GM21619 (cell line): Measurements from ENCODE around the gene CDX2.

Experiments used
- ATAC-seq: cut with Tn5 transposase; IDR thresholded peaks from one replicate; pipeline ENCODE4 v1.9.1; 2021; ENCODE audit not compliant: unreplicated experiment

CDX2 gene

GRCh38 chr13:27979001-27979643 is 10.0 kb upstream of the CDX2 start:
- ATAC-seq = no peak

DNA sequence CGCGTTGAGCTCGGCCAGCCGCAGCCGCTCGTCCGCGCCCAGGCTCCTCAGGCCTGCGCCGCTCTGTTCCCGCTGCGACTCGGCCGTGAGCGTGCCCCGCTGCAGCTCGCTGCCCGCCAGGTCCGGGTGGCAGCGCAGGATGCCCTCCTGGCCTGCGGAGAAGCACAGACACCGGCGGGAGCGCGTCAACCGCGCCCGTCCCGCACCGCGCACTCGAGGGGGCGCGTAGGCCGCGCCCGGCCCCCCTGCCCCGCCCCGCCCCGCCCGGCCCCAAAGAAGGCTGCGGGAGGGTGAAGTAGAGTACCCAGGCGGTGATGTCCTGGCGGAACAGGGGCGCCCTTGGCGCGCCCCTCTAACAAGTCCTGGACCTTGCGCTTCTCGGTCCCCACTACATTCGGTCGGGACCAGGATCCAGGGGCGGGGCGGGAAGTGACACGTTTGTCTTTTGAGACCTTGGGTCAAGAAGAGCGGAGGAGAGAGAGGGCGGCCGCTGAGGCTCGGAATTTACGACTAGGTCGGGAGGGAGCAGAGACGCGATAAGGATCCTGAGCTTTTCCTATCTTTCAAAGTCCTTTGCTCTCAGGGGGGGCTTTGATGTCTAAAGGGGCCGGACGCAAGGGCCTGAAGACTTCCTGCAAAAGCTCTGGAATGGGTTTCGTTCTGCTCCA is 9.3 kb upstream of the CDX2 start:
- no peak for ATAC-seq

- no peak for ATAC-seq
These were observed 8.6 kb upstream of the CDX2 start for GRCh38 chr13:27977476-27978300.

DNA sequence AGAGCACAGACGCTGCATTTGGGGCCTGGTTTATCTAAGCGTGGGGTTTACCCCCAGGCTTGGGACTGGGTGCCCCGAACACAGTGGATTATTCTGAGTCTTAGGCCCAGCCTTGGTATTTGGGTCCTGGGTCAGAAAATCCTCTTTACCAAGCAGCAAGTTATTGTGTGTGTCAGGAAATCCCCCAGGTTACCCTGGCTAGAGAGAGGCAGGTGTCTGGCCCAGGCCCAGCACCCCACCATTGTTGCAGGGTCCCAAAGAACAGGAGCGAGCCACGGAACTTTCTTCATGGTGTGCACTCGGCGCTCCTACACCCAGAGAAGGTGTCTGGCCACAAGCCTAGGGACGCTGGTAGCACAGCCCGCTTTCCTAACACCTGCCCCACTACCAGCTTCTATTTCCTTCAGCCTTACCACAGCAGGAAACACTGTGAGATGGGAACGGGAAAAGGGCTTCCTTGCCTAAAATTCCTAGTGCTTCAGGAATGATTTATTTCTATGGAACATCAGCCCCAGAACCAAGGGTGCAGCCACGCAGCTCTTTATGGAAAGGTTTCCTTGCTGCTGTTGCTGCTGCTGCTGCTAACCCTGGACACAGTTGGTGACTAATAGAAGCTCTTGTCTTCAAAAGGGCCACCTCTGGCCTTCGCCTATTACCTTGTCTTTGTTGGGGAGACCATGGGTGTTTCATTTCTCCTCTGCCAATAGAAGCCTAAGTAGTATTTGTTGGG is 7.4 kb upstream of the CDX2 start:
- no peak for ATAC-seq

DNA sequence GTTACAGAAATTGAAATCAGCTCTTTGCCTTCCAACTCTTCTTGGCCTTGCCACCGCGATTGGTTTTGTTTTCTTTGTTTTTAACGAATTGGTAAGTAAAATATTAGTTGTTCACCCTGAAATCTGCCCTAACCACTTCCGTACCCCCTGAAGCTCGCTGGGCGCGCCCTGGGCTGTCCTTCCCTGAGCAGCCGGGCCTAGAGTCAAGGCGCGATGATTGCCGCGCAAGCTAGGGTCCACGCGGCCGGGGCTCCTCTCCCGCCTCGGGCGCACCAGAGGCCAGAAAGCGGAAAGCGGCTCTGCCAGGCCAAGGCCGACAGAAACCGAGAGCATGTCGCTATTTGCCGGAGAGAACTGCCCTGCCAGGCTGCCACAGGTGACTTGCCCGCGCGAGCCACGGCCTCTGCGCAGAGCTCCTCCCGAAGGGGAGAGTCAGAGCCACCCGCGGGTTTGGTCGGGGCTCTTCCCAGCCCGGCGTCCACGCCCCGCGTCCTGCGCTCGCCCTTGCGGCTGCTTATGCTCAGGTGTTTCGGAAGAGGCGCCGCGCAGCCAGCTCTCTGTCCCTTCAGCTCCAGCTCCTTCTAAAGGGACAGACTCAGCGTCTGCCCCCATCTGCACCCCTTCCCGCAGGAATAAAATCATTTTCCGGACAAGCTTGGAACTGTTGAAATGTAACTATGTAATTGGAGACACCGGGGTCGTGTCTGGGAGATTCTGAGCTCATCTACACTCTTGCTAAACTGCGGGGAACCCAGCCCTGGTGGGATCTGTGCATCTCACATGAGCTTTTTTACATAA is 6.6 kb upstream of the CDX2 start:
- ATAC-seq = no peak

GRCh38 chr13:27973961-27974662 is 5.0 kb upstream of the CDX2 start:
- no peak for ATAC-seq

- ATAC-seq = no peak
These were observed 4.2 kb upstream of the CDX2 start for GRCh38 chr13:27973291-27973690.

DNA sequence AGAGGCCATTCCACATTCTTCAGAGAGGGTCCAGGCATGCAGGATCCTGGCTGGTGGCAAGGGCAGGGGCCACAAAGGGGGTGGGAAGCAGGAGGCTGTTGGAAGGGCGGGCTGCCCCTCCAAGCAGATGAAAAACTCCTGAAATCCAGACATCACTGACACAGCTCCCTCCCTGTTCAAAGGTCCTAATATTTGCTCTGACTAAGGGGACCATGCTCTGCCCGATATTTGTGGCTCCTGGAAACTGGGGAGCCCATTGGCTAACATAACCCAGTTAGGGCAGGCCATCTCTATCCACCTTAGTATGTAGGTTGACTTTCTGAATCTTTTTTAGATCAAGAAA is 3.3 kb upstream of the CDX2 start:
- no peak for ATAC-seq

DNA sequence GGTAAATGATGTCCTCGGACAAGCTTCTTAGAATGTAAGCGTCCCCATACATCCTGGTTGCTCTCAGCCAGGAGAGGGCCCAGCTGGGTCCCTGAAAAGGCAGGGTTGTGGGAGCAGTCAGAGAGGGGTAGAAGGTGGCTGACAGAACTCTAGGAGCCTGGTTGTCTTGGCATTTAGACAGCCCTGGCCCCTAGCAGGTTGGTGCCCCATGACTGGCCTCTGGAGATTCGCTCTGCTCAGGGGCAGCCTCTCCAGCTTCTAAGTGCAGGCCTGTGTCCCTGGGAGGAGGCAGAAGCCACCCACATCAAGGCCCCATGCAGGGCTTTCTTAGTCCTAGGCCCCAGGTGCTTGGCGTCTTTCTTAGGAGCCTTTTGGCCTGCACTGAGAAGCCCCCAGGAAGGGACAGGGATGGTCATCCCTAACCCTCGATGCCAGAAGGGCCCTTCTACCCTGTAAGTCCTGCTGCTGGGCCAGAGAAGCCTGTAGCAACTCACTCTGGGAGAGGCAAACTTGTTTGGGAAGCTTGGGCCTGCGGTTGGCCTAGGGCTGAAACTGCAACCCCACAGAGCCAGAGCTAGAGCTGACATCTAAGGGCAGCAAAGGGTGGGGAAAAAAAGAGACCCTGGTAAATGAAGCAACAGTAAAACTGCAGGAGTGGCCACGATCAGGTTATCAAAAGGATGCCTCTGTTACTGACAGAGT is 2.8 kb upstream of the CDX2 start:
- no peak for ATAC-seq

GRCh38 chr13:27971236-27971645 is 2.1 kb upstream of the CDX2 start:
- no peak for ATAC-seq

- ATAC-seq = no peak
These were observed 1.5 kb upstream of the CDX2 start for GRCh38 chr13:27970382-27971235.

GRCh38 chr13:27969866-27970229 is 733 bp upstream of the CDX2 start:
- no peak for ATAC-seq

DNA sequence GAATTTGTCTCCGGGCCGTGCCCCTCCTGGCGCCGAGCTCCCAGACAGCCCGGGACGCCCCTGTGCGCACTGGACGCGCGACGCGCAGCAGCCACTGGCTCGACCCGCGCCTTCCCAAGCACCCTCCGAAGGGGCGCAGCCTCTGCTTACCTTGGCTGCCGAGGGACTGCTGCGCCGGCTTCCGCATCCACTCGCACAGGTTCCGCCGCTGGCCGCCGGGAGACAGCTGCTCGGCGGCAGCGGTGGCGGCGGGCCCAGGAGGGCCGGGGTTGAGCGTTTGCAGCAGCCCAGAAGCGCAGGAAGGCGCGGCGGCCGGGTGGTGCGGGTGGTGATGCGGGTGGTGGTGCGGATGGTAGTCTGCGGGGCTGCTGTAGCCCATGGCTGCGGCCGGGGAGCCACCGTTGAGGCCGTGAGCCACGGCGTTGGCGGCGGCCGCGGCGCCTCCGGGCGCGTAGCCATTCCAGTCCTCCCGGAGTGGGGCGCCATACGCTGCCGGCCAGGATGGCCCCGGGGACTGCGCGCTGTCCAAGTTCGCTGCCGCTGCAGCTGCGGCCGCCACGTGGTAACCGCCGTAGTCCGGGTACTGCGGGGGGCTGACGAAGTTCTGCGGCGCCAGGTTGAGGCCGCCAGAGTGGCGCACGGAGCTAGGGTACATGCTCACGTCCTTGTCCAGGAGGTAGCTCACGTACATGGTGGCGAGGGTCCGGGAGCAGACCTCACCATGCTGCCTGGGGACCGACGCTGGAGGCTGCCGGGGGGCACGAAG is 616 bp downstream of the CDX2 start:
- ATAC-seq = no peak

- ATAC-seq = no peak
These were observed 1.3 kb downstream of the CDX2 start for GRCh38 chr13:27967736-27968315.

GRCh38 chr13:27967203-27967735 is 1.8 kb downstream of the CDX2 start:
- ATAC-seq = no peak

DNA sequence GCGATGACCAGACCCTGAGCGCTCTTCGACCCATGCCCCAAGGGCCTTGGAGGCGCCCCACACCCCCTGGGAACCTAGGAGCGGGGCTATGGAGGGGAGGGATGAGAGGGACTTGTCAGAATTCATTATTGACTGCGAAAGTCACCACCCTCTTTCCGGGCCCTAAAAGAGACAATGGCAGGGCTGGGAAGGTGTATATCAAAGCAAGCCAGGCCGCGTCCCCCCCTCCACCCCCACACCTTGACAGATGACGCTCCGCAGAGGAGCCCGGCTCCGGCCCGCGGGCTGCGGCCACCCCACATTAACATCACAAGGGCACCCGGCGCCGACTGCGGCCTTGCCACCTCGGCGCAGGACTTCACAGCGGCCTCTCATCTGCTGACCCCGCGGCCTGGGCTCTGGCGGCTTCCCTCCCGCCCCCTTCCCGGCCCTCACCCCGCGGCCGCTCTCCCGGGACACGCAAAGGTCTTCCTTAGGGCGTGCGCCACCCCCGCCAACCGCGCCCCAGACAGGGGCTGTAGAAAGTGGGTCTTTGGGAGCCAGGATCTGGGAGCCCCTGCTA is 2.4 kb downstream of the CDX2 start:
- ATAC-seq = no peak
